PC-9 (cell line): Measurements from ENCODE around the gene PDHB. TPM values are rescaled to one million over a fixed set of nuclear protein-coding genes. Genes with fewer than 3 reads are reported as not detected.
A peak's percentile ranks its signal among the peaks of the same experiment; 100 is the strongest.

ENCODE experiments used
- Bru-seq: library from RNA; stranded (reverse); fragments of 400-500 nt; gene quantifications from one replicate; lab custom pipeline; 2021; lab: Mats Ljungman, UMichigan
- BruChase-seq, 2 experiments: library from RNA; stranded (reverse); fragments of 400-500 nt; gene quantifications; one replicate each; lab custom pipeline; 2021; lab: Mats Ljungman, UMichigan
- BruUV-seq: library from RNA; stranded (reverse); fragments of 400-500 nt; replicated peaks from 2 replicates; lab custom pipeline; 2021; lab: Mats Ljungman, UMichigan
- CTCF ChIA-PET: fragments of 300-600 bp; sonication (Branson Sonifier 250); formaldehyde crosslinking; loops from one replicate; lab custom pipeline; 2022; ENCODE audit warnings: antibody characterized with exemption; lab: Charles Lee
- POLR2A ChIA-PET: fragments of 300-600 bp; sonication (Branson Sonifier 250); formaldehyde crosslinking; loops from one replicate; lab custom pipeline; 2022; ENCODE audit warnings: antibody characterized with exemption; ENCODE audit not compliant: unreplicated experiment; lab: Charles Lee
- DNase-seq, 2 experiments: peaks; one replicate each; pipeline versions ENCODE4 v3.0.0 to v3.0.0-alpha.2; 2015 to 2022; ENCODE audit warnings: mixed read lengths in 1 of 2
- H2AFZ ChIP-seq: fragments of 200-600 bp; sonication (generic); 2 replicates; pipeline ENCODE4 v1.8.1; 2017; ENCODE audit warnings: antibody characterized with exemption
- H3F3A ChIP-seq: fragments of 200-600 bp; sonication (generic); 2 replicates; pipeline ENCODE4 v1.8.1; 2017; ENCODE audit warnings: antibody characterized with exemption, mild to moderate bottlenecking, low read depth; ENCODE audit not compliant: insufficient read depth
- H3K27ac ChIP-seq: fragments of 200-600 bp; sonication (generic); 2 replicates; pipeline ENCODE4 v1.6.1; 2016; ENCODE audit warnings: mixed run types
- H3K27me3 ChIP-seq: fragments of 200-600 bp; sonication (generic); 2 replicates; pipeline ENCODE4 v1.6.1; 2016; ENCODE audit warnings: low read depth, mixed run types; ENCODE audit not compliant: insufficient read depth
- H3K36me3 ChIP-seq: fragments of 200-600 bp; sonication (generic); 2 replicates; pipeline ENCODE4 v1.6.1; 2016; ENCODE audit warnings: low read depth, mixed run types
- H3K4me1 ChIP-seq: fragments of 200-600 bp; sonication (generic); replicated peaks from 2 replicates; pipeline ENCODE4 v1.6.1; 2016; ENCODE audit warnings: mixed run types; ENCODE audit not compliant: insufficient read depth
- H3K4me2 ChIP-seq: fragments of 200-600 bp; sonication (generic); 2 replicates; pipeline ENCODE4 v1.6.1; 2017; ENCODE audit warnings: mixed run types
- H3K4me3 ChIP-seq: fragments of 200-600 bp; sonication (generic); 2 replicates; pipeline ENCODE4 v1.6.1; 2016; ENCODE audit warnings: mixed run types
- H3K79me2 ChIP-seq: fragments of 200-600 bp; sonication (generic); 2 replicates; pipeline ENCODE4 v1.6.1; 2017; ENCODE audit warnings: low read depth, mixed run types
- H3K9me2 ChIP-seq: fragments of 200-600 bp; sonication (generic); 2 replicates; pipeline ENCODE4 v1.8.1; 2017; ENCODE audit warnings: mild to moderate bottlenecking; ENCODE audit not compliant: insufficient read depth
- H3K9me3 ChIP-seq: fragments of 200-600 bp; sonication (generic); 2 replicates; pipeline ENCODE4 v1.8.1; 2016; ENCODE audit warnings: low read depth; ENCODE audit not compliant: insufficient read depth
- H4K20me1 ChIP-seq: fragments of 200-600 bp; sonication (generic); 2 replicates; pipeline ENCODE4 v1.8.1; 2017; ENCODE audit not compliant: insufficient read depth
- EZH2 ChIP-seq: fragments of 200-600 bp; sonication (generic); IDR thresholded peaks from 2 replicates; pipeline ENCODE4 v1.8.0; 2017; ENCODE audit warnings: antibody characterized with exemption, low read depth
- intact Hi-C: fragments of 100-400 bp; cut with micrococcal nuclease; formaldehyde crosslinking; loops from one replicate; pipeline ENCODE4 v1.10.0; 2022; ENCODE audit not compliant: unreplicated experiment
- long read RNA-seq: library from polyadenylated mRNA; stranded (forward); transcript quantifications from one replicate; pipeline ENCODE4 v2.0.0, GENCODE V29; 2022
- total RNA-seq: library from RNA; stranded (reverse); gene quantifications from 2 replicates; pipeline ENCODE4 v1.2.3, GENCODE V29; 2021
- TF ChIP-seq, protein P1 (sequence below): fragments of 200-600 bp; sonication (generic); conservative IDR thresholded peaks from 2 replicates; pipeline ENCODE4 v1.6.1; 2017; ENCODE audit warnings: mixed run types, antibody characterized with exemption, mild to moderate bottlenecking, moderate library complexity

PDHB gene
- 69.8 and 70.7 TPM in 2 replicates for total RNA-seq
- Bru-seq, nascent RNA, result percentile 83 among the genes with signal in this experiment
- BruChase-seq, experiment 1, labeled RNA remaining after a 2-hour chase, result percentile 83 among the genes with signal in this experiment
- percentile 93 among the genes with signal in this experiment for BruChase-seq, experiment 2, labeled RNA remaining after a 6-hour chase
- long read RNA-seq, transcript PDHB-201 (10 exons, 1,527 nt), result major isoform, 298 of 330 reads
- long read RNA-seq, transcript PDHB-203 (9 exons, 1,535 nt), result minor isoform, 8 of 330 reads
- long read RNA-seq, transcript PDHB-202 (9 exons, 1,478 nt), result minor isoform, 8 of 330 reads
- long read RNA-seq, partial matches to known transcripts, result 6 of 330 reads
- long read RNA-seq, other reads (novel, unspliced or antisense), result 9 of 330 reads

DNA sequence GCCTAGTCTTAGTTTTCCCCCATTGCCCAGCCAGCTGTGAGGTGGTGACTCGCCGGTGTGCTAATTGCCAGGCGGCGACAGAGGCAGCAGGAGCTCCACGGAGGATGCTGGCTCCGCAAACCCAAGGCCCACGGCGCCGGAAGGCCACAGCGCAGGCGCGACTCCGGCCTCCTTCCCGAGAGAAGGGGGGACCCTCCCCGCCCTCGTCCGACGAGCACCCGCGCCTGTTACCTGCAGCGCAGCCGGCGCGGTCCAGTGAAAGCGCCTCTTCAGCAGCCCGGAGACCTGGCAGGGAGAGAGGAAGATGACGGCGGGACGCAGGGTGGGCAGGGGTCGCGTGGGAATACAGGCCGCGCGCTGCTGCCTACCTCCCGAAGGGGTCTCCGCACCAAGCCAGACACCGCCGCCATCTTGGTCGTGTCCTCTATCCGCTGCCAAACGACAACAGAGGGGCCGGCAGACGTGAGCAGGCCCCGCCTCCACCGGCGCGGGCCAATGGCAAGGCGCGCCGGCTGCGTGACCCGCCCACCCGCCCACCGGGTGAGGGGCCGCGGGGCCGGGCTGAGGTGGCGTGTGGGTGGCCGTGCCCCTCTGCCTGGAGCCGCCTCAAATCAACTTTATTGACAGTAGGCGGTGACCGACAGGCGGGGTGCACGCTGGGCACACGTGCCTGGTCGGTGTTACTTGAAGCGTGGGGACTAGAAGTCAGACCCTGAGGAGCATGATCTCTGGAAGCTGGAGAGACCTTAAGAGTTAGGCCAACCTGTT is at the start of gene PDHB:
TSS of gene PDHB (minus strand) at position 433 of the 768 bp plus-strand sequence. CDS start at position 410, 23 bp downstream.
- Histone ChIP-seq H3K4me1 (peaks cover 13% of the 10 kb centered on the region), H4K20me1 (no peaks in the 10 kb centered on the region), H3K9me2 (no peaks in the 10 kb centered on the region), H2AFZ (peak within 1 kb of the TSS; percentile 89), H3K36me3 (peaks cover 26% of the 10 kb centered on the region; the same call in 1 of the 2 replicates), H3F3A (no peaks in the 10 kb centered on the region; the same call in 1 of the 2 replicates), H3K27me3 (no peaks in the 10 kb centered on the region), H3K27ac (no peak within 1 kb of the TSS), H3K79me2 (peaks cover 17% of the 10 kb centered on the region), H3K9me3 (no peaks in the 10 kb centered on the region), H3K4me2 (peak within 1 kb of the TSS; percentile 95), H3K4me3 (peak within 1 kb of the TSS; percentile 84)
- BruUV-seq, result no TSS peak
- intact Hi-C loops, result loop anchor here (1.0 to 5.0 kb wide), 3 partner anchors 39 to 174 kb away; no protein-coding TSS in a partner anchor
- CTCF ChIA-PET, result no interaction called here
- POLR2A ChIA-PET, result interaction anchor here (0.6 kb wide), 1 partner anchor 1066 kb away, joined by 5 read pairs; no protein-coding TSS in a partner anchor
- TF ChIP-seq, protein P1, sequence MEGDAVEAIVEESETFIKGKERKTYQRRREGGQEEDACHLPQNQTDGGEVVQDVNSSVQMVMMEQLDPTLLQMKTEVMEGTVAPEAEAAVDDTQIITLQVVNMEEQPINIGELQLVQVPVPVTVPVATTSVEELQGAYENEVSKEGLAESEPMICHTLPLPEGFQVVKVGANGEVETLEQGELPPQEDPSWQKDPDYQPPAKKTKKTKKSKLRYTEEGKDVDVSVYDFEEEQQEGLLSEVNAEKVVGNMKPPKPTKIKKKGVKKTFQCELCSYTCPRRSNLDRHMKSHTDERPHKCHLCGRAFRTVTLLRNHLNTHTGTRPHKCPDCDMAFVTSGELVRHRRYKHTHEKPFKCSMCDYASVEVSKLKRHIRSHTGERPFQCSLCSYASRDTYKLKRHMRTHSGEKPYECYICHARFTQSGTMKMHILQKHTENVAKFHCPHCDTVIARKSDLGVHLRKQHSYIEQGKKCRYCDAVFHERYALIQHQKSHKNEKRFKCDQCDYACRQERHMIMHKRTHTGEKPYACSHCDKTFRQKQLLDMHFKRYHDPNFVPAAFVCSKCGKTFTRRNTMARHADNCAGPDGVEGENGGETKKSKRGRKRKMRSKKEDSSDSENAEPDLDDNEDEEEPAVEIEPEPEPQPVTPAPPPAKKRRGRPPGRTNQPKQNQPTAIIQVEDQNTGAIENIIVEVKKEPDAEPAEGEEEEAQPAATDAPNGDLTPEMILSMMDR, result no peak; the same call in 1 of the 2 replicates
- no peak for TF ChIP-seq EZH2
- DNase-seq, result peak; percentile 67 to 87

DNA sequence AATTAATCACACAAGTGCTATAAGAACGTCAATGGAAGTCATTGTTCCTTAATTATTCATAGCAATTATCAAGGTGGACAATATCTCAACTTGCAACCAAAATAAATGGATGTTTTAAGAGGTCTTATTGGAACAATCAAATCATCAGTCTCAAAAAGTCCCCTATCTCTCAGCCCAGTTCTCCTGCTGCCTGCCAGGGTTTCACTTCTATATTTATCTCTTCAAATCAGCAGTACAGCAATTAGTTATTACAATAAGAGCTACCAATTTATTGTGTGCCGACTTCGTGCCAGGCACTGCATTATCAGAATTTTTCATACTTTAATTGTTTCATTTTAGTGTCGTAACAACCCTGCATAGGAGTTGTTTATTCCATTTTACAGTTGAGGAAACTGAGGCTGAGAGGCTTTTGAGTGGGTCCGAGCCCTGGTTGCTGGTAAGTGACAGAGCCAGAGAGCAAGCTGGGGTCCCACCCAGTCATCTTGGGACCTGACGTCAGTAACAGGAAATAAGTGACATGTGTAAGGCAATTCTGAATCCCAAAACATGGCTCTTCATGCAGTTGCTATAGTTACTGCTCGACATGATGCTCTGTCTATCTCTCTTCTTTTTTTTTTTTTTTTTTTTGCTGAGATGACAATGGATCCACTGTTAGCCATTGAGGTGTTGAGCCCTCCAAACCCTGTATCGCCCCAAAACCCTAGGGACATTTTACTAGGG is 49.4 kb upstream of the PDHB start:
- Histone ChIP-seq H2AFZ (no peak overlapping the region), H3K4me1 (peaks cover 18% of the 10 kb centered on the region), H3K79me2 (no peaks in the 10 kb centered on the region), H3K36me3 (no peaks in the 10 kb centered on the region), H4K20me1 (no peaks in the 10 kb centered on the region), H3K4me3 (no peak overlapping the region), H3K27ac (no peak overlapping the region), H3K4me2 (no peak overlapping the region), H3K9me3 (no peaks in the 10 kb centered on the region; the same call in 1 of the 2 replicates), H3K27me3 (no peaks in the 10 kb centered on the region), H3K9me2 (no peaks in the 10 kb centered on the region), H3F3A (0 out of 2 replicates have a peak, but pooled peaks cover 4% of the 10 kb centered on the region)
- CTCF ChIA-PET, result no interaction called here
- DNase-seq, result no peak
- POLR2A ChIA-PET, result no interaction called here
- no TSS peak for BruUV-seq
- intact Hi-C loops, result no loop called here
- TF ChIP-seq, protein P1, result no peak
- TF ChIP-seq EZH2, result no peak

- H3K9me3 ChIP-seq, result no peaks in the 10 kb centered on the region; the same call in 1 of the 2 replicates
- intact Hi-C loops, result no loop called here
- no peak overlapping the region for H3K27ac ChIP-seq
- no peaks in the 10 kb centered on the region for H4K20me1 ChIP-seq
- H3K4me2 ChIP-seq, result no peak overlapping the region
- H3K27me3 ChIP-seq, result no peaks in the 10 kb centered on the region
- H3K4me3 ChIP-seq, result no peak overlapping the region
- no peaks in the 10 kb centered on the region for H3K79me2 ChIP-seq
- H3F3A ChIP-seq, result 0 out of 2 replicates have a peak, but pooled peaks cover 4% of the 10 kb centered on the region
- H3K36me3 ChIP-seq, result no peaks in the 10 kb centered on the region
- no peaks in the 10 kb centered on the region for H3K9me2 ChIP-seq
- DNase-seq, result no peak
- TF ChIP-seq, protein P1, result no peak
- TF ChIP-seq EZH2, result no peak
- POLR2A ChIA-PET, result no interaction called here
- CTCF ChIA-PET, result no interaction called here
- peaks cover 8% of the 10 kb centered on the region for H3K4me1 ChIP-seq
- BruUV-seq, result no TSS peak
- no peak overlapping the region for H2AFZ ChIP-seq
These were observed 46.7 kb upstream of the PDHB start for GRCh38 chr3:58480309-58480708.
